SK-N-MC (cell line): Measurements from ENCODE around the gene EPS15.

Experiments used
- DNase-seq: peaks from one replicate; pipeline ENCODE4 v3.0.0-alpha.2; 2011; ENCODE audit warnings: low read depth, low spot score
- H3K27ac ChIP-seq: fragments of 200-600 bp; sonication (generic); 2 replicates; pipeline ENCODE4 v1.5.1; 2016; ENCODE audit warnings: mixed run types
- H3K36me3 ChIP-seq: fragments of 200-600 bp; sonication (generic); 2 replicates; pipeline ENCODE4 v1.6.1; 2017; ENCODE audit warnings: antibody characterized with exemption, low read length, mixed read lengths; ENCODE audit not compliant: insufficient read depth
- H3K4me3 ChIP-seq: fragments of 200-600 bp; sonication (generic); 2 replicates; pipeline ENCODE4 v1.5.1; 2016
- H3K9ac ChIP-seq: fragments of 200-600 bp; sonication (generic); 2 replicates; pipeline ENCODE4 v1.8.0; 2017; ENCODE audit warnings: mixed run types, mixed read lengths; ENCODE audit not compliant: insufficient read length
- H3K9me3 ChIP-seq: fragments of 200-600 bp; sonication (generic); 2 replicates; pipeline ENCODE4 v1.6.1; 2017; ENCODE audit warnings: low read depth, mild to moderate bottlenecking, antibody characterized with exemption, low read length, moderate library complexity, mixed read lengths
- EZH2 ChIP-seq: fragments of 200-600 bp; sonication (generic); IDR thresholded peaks from one replicate; pipeline ENCODE4 v1.6.1; 2017; ENCODE audit warnings: antibody characterized with exemption
- FOXP2 ChIP-seq: optimal IDR thresholded peaks from 2 replicates; pipeline ENCODE3; 2011; ENCODE audit warnings: mild to moderate bottlenecking, moderate library complexity; ENCODE audit not compliant: insufficient read depth; ENCODE audit errors: extremely low read length, control extremely low read depth
- POLR2AphosphoS5 ChIP-seq: IDR thresholded peaks from 2 replicates; pipeline ENCODE4 v1.6.1; 2012; ENCODE audit warnings: mild to moderate bottlenecking, low read depth, low read length, borderline replicate concordance

The EPS15 gene

DNA sequence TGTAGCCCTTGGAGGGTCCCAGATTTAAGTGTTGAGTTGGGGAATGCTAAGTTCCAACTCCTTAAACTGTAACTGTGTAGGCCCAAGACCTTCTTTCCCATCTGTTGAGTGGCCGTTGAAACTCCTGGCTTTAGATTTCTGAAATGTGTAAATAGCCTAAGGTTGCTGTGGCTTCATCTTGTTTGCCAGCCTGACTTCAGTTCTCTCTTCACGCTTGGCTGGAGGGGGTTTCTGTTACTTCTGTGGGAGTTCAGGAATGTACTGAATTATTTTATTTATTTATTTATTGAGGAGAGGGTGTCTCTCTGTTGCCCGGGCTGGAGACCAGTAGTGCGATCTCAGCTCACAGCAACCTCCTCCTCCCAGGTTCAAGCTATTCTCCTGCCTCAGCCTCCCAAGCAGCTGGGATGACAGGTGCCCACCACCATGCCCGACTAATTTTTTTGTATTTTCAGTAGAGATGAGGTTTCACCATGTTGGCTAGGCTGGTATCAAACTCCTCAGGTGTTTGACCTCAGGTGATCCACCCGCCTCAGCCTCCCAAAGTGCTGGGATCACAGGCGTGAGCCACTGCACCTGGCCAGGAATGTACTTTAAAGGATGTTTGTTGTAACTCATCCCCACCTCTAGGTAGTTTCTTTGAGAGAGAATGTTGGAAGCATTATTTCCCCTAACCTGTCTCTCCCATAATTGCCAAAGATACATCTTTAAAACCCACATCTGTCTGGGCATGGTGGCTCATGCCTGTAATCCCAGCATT lies 194.6 kb downstream of the EPS15 start:
- Histone ChIP-seq H3K36me3 (no peaks in the 10 kb centered on the region), H3K9ac (no peak overlapping the region), H3K9me3 (no peaks in the 10 kb centered on the region), H3K4me3 (no peak overlapping the region), H3K27ac (no peak overlapping the region)
- DNase-seq = no peak
- TF ChIP-seq EZH2 = no peak
- TF ChIP-seq FOXP2 = no peak
- TF ChIP-seq POLR2AphosphoS5 = no peak

DNA sequence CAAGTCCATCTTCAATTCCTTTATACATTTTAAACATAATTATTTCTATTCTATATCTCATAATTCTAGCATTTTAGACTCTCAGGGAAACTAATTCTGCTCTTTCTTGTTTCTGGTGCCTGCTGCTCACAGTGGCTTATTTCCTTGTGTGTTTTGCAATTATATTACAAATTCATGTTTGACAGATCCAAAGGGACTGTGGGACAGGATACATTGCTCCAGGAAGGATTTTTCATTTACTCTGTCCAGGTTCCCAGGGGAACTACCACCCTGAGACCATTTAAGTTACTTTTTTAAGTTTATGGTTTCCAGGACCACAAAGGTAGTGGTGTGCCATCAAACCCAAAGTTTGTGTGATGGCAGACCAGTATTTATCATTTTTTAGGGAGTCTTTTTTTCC lies 195.3 kb downstream of the EPS15 start:
- TF ChIP-seq FOXP2 = no peak
- TF ChIP-seq EZH2 = no peak
- no peak for DNase-seq
- Histone ChIP-seq H3K27ac (no peak overlapping the region), H3K9ac (no peak overlapping the region), H3K36me3 (no peaks in the 10 kb centered on the region), H3K4me3 (no peak overlapping the region), H3K9me3 (no peaks in the 10 kb centered on the region)

DNA sequence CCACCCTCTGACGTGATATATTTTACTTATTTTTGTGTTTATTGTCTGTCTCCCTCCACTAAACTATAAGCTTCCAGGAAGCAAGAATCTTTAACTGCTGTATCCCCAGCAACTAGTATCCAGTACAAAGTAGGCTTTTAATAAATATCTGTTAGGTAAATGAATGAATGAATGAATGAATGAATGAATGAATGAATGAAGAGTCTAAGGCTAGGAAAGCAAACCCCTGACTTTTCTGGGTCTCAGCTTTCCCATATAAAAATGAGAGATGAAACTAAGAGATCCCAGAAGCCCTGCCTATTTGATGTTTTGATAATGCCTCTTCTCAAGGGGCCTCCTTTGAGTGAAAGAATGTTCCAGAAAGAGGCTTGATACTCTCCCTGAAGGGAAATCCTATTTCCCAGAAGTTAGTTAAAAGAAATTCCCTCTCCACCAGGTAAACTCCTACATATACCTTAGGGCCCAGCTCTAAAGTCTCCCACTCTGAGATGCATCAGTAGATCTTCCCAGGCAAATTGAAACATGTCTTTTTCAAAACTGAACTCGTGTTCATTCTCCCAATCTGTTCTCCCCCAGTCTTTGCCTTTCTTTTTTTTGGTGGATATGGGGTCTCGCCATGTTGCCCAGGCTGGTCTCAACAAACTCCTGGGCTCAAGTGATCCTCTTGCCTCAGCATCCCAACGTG lies 196.5 kb downstream of the EPS15 start:
- H3K9me3 ChIP-seq = no peaks in the 10 kb centered on the region
- TF ChIP-seq EZH2 (no peak), POLR2AphosphoS5 (no peak), FOXP2 (no peak)
- H3K36me3 ChIP-seq = no peaks in the 10 kb centered on the region
- H3K9ac ChIP-seq = no peak overlapping the region
- no peak for DNase-seq
- no peak overlapping the region for H3K27ac ChIP-seq
- H3K4me3 ChIP-seq = no peak overlapping the region

DNA sequence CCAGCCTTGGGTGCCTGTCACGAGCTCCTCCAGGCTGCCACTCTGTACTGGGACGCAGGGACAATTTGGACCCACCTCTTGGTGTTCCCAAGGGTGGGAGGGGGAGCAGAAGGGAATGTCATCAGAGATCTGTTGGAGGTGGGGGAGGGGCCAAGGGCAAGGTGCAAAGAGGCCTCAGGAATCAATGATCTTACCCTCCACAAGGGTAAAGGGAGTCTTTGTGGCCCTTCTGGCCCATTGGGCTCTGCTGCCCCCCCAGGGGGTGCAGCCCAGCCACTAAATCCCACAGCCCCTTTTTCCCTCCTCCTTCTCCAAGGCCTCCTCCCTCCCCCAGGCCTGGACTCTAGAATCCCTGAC lies 197.2 kb downstream of the EPS15 start:
- no peaks in the 10 kb centered on the region for H3K9me3 ChIP-seq
- DNase-seq = no peak
- TF ChIP-seq FOXP2 (no peak), POLR2AphosphoS5 (no peak), EZH2 (no peak)
- H3K27ac ChIP-seq = no peak overlapping the region
- H3K36me3 ChIP-seq = no peaks in the 10 kb centered on the region
- no peak overlapping the region for H3K4me3 ChIP-seq
- H3K9ac ChIP-seq = no peak overlapping the region

DNA sequence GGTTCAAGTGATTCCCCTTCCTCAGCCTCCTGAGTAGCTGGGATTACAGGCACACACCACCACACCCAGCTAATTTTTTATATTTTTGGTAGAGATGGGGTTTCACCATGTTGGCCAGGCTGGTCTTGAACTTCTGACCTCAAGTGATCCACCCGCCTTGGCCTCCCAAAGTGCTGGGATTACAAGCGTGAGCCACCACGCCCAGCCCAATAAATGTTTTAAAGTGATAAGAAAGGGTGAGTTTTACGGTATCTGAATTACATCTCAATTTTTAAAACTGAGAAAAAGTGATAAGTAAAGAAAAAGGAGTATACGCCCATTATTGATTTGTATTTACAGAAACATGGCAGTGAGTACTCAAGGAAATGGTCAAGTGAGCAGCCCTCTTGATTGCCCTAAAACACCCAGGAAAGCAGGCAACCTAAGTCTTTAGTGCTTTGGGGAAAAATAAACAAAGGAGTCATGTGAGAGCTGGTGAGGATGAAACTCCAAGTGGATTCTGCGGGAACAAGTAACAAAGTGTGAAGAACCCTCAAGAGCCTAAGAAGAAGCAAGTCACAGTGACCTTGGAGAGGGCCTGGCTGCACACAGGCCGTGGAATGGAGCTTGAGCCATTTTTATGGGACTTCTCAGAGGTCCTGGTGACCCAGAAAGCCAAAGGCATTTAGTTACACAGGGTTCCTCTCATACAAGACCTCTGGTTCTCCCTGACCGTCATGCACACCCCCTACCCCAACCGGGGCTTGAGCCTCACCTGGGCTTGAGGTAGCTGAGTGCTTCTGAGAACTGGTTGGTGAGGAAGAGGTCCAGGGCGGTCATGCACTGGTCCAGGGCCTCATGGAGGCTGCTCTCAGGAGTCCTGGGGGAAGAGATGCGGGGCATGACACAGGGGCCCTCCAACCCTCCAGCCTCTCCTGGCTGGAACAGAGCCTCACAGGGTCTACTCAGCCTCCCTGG lies 197.8 kb downstream of the EPS15 start:
- Histone ChIP-seq H3K4me3 (no peak overlapping the region), H3K36me3 (no peaks in the 10 kb centered on the region), H3K27ac (no peak overlapping the region), H3K9ac (no peak overlapping the region), H3K9me3 (no peaks in the 10 kb centered on the region)
- no peak for DNase-seq
- TF ChIP-seq FOXP2 = no peak
- no peak for TF ChIP-seq EZH2
- TF ChIP-seq POLR2AphosphoS5 = no peak

DNA sequence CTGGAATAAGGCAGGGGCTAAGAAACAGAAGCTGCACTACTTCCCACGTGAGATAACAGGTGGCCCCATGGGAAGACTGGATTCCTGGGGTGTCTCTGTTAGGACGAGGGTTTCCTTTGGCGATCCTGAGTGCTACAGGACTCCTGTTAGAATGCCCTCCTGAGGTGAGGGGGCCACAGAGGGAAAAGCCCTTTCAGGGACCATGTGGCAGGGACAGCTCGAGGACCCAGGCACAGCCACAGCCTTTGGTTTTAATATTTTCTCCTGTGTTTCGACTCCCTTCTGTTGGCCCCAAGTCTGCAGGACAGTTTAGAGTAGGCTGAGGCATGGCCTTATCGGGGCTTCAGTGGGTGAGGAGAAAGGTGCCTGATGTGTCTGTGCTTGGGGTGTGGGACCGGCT lies 201.3 kb downstream of the EPS15 start:
- Histone ChIP-seq H3K36me3 (no peaks in the 10 kb centered on the region), H3K4me3 (no peak overlapping the region), H3K27ac (no peak overlapping the region), H3K9ac (no peak overlapping the region), H3K9me3 (no peaks in the 10 kb centered on the region)
- no peak for TF ChIP-seq EZH2
- no peak for TF ChIP-seq FOXP2
- TF ChIP-seq POLR2AphosphoS5 = no peak
- no peak for DNase-seq

DNA sequence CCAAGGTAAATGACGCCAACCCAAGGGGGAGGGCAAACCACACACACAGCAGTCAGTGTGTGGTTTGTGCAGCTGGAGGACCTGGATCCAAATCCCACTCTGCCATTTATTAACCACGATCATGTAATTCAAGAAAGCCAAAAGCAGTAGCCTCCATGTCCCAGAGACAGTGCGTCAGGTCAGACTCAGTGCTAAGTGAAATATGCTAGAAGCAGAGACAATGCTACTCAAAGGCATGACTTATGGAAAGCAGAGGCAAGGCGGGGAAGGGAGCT lies 202.3 kb downstream of the EPS15 start:
- no peak for DNase-seq
- no peak overlapping the region for H3K27ac ChIP-seq
- TF ChIP-seq EZH2 (no peak), POLR2AphosphoS5 (no peak), FOXP2 (no peak)
- H3K36me3 ChIP-seq = no peaks in the 10 kb centered on the region
- no peak overlapping the region for H3K4me3 ChIP-seq
- no peak overlapping the region for H3K9ac ChIP-seq
- no peaks in the 10 kb centered on the region for H3K9me3 ChIP-seq

DNA sequence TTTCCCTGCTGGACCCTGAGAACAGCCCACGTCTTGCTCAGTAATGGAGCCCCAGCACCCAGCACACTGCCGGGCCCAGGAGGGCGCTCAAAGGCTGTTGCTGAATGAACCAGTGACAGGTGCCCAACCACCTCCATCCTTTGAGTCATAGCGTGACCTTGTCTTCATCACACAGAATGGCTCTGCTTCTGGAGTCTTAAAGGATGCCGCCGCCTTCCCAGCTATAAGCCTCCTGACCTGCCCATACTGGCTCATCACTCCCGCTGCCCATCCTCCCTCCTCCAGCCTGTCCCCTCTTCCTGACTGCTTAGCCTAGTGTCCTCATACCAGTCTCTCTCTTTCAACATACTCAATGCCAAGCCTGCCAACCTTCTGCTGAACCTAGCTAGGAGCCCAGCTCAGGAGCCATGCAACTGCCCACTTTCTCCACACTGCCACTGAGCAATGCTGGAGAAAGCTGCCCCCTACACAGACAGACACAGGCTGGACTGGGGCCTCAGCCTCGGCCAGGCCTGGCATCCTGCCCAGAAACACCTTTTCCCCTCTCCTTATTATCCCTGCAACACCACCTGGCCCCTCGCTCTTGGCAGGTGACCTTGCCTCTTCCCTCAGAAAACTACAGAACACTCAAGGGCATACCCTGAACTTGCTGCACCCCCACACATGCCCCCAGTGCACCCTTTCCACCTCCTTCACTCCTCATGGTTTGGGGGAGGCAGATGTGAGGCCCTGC lies 202.8 kb downstream of the EPS15 start:
- H3K9ac ChIP-seq = no peak overlapping the region
- no peaks in the 10 kb centered on the region for H3K36me3 ChIP-seq
- no peak for DNase-seq
- no peak overlapping the region for H3K27ac ChIP-seq
- no peak overlapping the region for H3K4me3 ChIP-seq
- H3K9me3 ChIP-seq = no peaks in the 10 kb centered on the region
- TF ChIP-seq FOXP2 = no peak
- TF ChIP-seq POLR2AphosphoS5 = no peak
- no peak for TF ChIP-seq EZH2
